Uterus (tissue), 2 donors: ENCODE data around the gene RAB40C.

ENCODE experiments used
- CTCF ChIP-seq, 4 experiments: fragments of 200-600 bp in 2 of 4; fragments of 450-650 bp in 2 of 4; sonication (generic) in 2 of 4; IDR thresholded peaks; one replicate each; pipeline ENCODE4 v1.5.1; 2016 to 2019; ENCODE audit warnings: antibody characterized with exemption in 4 of 4, mild to moderate bottlenecking in 2 of 4, moderate library complexity in 1 of 4
- POLR2A ChIP-seq, 2 donors: fragments of 450-650 bp; IDR thresholded peaks; one replicate each; pipeline ENCODE4 v1.6.1; 2016; ENCODE audit warnings: antibody characterized with exemption in 2 of 2, mild to moderate bottlenecking in 1 of 2, moderate library complexity in 1 of 2

DNA sequence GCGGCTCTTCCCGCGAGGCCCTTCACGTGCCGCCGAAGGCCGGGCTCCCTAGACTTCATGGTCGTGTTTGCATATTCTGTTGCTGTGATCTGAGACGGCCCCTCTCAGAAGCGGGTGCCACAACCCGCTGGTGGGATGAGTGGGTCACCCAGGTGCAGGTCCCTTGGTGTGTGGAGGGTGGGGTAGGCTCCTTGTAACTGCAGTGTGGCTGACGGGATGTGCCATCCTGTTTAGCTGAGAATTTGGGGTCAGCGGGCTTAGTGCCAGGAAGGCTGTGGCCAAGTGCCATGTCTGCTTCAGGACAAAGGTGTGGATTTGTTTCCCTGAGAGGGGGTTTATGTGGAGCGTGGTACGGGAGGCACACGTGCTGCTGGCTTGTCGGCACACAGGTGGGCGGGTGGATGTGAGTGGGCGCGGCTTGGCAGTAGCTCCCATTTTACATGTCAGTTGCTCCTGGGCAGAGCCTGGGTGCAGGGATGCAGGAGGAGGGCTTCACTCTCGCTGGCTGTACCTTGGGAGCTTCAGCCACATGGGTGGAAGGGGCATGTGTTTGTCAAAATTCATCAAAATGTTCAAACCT is 31.8 kb downstream of the RAB40C start:
- TF ChIP-seq CTCF (IDR thresholded peaks at IDR 0.05): no peak
- no peak for TF ChIP-seq POLR2A (IDR thresholded peaks at IDR 0.05)
